KBM-7 (cell line): Measurements from ENCODE around the gene FASTKD3.

Experiments
- DNase-seq: peaks from one replicate; pipeline ENCODE4 v3.0.0-alpha.2; 2015
- in situ Hi-C: fragments of 300-500 bp; cut with MboI; formaldehyde crosslinking; loops from 2 replicates; pipeline ENCODE4 v1.14.3; 2020; ENCODE audit warnings: low sequenced_read_pairs, low pct_unique_long_range_greater_than_20kb, mixed read lengths

Gene FASTKD3

DNA sequence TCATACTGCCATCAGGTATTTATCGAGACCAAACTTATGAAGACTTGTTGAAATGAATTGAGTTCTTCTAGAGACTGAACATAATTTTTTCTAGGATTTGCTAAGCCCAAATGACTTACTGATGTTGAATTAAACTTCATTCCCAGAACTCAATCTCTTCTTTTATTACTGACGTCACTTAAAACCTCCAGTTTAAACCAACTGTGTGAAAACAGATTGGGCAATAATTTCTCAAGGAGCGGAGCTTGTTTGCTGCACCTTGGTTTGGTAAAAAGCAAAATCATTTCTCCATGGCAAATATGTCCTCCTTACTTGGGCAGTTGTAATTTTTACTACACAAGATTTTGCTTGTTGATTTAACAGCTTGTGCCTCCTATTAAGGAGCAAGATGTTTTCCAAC lies 55.3 kb downstream of the FASTKD3 start:
- in situ Hi-C loops = no loop called here
- DNase-seq = no peak

DNA sequence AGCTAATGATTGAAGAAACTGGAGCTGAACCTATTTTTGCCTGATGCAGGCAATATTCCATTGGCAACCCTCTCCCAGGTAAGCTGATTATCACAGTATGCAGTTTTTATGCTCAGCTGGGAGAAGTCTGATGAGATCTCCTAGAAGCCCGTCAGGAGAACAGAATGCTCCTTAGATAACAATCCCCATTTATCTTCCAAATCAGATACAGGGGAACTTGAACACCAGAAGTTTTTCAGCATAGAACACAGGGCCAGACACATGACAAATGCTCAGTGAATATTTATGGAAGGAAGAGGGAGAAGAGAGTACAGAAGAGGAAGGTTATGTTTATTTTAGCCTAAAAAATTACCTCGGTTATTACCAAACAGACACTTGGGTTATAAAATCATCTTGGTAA lies 55.8 kb downstream of the FASTKD3 start:
- in situ Hi-C loops = no loop called here
- DNase-seq = no peak

DNA sequence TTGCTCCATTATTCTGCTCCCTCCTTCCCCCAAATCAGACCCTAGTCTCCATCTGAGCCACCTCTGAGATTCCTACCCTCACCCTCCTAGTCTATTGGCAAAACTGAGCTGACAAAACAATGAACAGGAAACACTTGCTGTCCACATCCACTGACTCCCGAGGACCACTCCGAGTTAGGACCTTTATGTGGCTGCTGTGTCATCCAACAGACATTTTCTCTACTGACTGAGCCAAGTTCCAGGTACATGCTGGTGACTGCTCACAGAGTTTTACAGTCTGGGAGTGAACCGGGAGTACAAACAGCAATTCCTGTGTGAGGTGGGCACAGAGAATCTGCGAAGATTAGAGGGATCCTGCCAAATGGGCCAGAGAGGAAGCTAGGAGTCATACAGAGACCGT lies 57.1 kb downstream of the FASTKD3 start:
- in situ Hi-C loops = no loop called here
- DNase-seq = no peak
